Measurements from ENCODE around the gene PCDH19. TPM values are rescaled to one million over a fixed set of nuclear protein-coding genes. Genes with fewer than 3 reads are reported as not detected.
"Not testable (repeated sequence)": the region's sequence is repeated elsewhere in the genome, so short reads cannot be mapped to it uniquely, and the experiment has no call there.

Gene PCDH19, protein sequence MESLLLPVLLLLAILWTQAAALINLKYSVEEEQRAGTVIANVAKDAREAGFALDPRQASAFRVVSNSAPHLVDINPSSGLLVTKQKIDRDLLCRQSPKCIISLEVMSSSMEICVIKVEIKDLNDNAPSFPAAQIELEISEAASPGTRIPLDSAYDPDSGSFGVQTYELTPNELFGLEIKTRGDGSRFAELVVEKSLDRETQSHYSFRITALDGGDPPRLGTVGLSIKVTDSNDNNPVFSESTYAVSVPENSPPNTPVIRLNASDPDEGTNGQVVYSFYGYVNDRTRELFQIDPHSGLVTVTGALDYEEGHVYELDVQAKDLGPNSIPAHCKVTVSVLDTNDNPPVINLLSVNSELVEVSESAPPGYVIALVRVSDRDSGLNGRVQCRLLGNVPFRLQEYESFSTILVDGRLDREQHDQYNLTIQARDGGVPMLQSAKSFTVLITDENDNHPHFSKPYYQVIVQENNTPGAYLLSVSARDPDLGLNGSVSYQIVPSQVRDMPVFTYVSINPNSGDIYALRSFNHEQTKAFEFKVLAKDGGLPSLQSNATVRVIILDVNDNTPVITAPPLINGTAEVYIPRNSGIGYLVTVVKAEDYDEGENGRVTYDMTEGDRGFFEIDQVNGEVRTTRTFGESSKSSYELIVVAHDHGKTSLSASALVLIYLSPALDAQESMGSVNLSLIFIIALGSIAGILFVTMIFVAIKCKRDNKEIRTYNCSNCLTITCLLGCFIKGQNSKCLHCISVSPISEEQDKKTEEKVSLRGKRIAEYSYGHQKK (N-terminal part only)
- 1 to 10 TPM; 1.6 to 2.7 (median 1.8) TPM for polyA plus RNA-seq (ENCODE audit: insufficient read depth in 1 of 5, insufficient read length in 5 of 5, low replicate concordance in 1 of 5)
- long read RNA-seq, donor 1 = 0 reads
- long read RNA-seq, donor 2, full-length matches to known transcripts = 1 of 1 reads
- long read RNA-seq, donor 2, partial matches to known transcripts = 0 of 1 reads
- long read RNA-seq, donor 2, other reads (novel, unspliced or antisense) = 0 of 1 reads
- long read RNA-seq, donor 3 = 0 reads
- long read RNA-seq, donor 4 = 0 reads
- long read RNA-seq, donor 5 = 0 reads
- long read RNA-seq, donor 6 = 0 reads
- long read RNA-seq, donor 7 = 0 reads
- long read RNA-seq, donor 8 = 0 reads

DNA sequence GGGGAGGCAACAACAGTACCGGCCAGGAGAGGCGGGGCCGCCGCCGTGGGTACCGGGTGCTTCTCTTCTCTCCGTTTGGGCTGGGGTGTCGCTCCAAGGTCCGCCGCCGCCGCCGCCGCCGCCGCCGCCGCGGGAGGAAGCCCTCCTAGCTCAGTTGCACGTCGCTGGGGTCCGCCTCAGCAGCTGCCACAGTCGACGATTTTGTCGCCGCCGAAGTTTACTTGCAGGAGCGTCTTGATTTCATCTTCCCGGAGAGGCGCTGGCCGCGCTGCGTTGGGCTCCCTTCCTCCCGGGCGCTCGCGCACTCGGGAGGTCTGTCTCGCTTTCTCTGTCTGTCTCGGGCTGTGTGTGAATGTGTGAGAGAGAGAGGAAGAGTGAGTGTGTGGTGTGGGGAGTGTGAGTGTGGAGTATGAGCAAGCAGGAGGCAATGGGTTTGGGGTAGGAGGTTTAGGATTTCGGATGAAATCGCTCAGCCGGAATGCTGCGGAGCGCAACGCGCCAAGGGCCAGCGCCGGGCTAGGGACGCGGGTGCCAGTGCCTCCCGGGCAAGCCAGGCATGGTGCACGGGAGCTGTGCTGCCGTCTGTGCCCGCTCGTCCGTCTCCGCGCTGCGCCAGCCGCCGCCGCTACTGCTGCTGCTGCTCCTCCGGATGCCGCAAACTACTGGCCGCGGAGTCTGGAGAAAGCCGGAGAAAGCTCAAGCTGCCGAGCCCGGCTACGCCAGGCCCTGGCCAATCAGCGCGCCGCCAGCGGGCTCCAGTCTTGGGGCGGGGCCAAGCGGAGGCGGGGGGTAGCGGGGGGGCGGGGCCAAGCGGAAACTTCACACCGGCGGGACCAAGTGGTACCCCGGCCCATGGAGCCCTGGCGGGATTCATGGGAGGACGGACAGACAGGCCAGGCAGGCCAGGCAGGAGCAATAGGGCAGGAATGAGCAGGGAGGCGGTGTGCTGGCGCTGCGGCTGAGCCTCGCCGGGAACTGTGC lies at the start of gene PCDH19:
Gene PCDH19 (minus strand): TSS at position 664 of the 981 bp plus-strand sequence. CDS start 1,676 bp downstream, outside the sequence.
- DNase-seq = peak; percentile 47 to 49

DNA sequence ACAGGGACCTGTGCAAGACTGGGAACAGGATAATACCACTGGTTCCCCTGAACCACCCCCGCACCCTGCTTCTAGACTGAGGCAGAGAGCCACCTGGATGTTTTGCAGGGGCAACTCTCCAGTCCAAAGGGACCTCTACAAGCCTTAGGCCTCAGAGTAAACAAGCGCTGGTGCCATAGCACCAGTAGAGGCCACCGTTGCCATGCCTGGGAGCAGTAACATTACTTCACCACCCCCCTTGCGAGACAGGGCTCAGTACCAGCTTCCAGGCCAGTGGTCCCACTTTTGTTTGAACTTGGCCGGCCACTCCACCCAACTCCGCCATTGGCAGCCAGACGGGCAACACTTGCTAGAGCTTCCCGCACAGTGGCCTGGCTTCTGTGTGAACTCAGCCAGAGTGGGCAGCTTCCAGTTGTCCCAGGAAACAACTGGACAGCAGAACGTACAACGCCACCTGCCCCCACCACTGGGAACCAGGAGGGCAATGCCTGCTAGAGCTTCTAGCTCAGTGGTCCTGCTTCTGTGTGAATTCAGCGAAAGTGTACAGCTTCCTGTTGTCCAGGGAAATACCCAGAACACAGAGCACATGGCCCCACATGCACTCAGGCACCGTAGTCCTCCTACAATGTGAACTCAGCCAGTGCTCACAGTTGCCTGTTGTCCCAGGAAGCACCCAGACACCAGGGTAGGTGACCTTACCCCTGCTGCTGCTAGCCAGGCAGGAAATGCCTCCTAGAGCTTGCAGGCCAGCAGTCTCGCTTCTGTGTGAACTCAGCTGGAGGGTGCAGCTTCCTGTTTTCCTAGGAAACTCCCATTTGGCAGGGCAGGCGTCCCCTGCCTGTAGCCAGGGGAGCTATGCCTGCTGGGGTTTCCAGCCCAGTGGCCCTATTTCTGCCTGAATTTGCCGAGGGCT lies 39.9 kb upstream of the PCDH19 start:
- no peak for DNase-seq

DNA sequence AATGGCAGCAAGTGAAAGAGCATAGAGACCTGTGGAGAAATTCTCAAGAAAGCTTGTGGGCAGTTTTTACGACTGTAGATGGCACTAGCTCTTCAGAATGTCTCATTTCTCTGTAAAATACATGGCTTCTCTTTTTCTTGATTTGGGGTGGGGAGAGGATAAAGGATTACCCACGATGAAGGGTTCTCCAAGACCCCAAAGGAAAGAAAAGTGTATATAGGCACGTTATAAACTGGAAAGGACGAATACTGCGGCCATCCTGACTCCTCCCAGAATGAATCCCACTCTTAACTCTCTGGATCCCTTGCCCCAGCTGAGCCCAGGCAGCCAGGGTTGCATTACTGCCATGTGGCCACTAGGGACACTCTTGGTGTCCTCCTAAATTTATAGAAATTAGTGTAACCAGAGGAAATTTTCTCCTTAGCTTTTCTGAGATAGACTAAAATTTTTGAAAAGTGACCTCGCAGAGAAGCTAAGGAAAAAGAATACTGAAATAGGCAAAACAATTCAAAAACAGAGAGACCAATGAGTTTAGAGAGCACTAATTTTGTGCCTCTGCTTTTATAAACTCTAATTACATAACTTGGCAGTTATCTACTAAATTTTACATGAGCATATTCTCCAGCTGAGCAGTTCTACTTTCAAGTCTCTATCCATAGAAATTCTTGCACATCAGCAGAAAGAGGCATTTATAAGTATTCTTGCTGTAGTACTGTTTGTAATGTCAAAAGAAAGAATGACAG lies 37.8 kb upstream of the PCDH19 start:
- peak; percentile 21 for DNase-seq

DNA sequence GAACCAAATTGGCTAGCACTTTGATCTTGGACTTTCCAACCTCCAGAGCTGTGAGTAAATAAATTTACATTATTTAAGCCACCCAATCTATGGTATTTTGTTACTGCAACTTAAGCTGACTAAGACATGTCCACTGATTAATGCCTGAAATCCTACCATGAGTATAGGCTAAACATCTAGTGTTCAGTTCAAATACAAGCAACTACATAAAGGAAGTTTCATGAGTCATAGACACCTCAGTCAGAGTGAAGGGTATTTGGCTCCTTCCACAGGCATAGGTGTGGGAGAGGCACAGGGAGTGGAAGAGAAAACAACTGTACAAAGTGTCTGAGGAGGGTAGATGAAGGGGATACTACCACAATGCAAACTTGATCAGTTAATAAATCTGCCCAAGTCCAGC lies 35.5 kb upstream of the PCDH19 start:
- no peak for DNase-seq

DNA sequence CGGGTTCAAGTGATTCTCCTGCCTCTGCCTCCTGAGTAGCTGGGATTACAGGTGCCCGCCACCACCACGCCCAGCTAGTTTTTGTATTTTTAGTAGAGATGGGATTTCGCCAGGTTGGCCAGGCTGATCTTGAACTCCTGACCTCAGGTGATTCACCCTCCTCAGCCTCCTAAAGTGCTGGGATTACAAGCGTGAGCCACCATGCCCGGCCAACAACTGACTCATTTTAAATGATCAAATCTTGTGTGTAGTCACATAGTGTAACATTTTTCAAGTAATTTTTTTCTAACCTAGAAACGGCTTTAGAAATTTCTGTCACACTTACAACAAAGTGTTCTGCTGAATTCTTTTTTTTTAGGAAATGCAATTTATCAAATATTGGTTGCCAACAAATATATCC lies 31.2 kb upstream of the PCDH19 start:
- DNase-seq = not testable (repeated sequence)

DNA sequence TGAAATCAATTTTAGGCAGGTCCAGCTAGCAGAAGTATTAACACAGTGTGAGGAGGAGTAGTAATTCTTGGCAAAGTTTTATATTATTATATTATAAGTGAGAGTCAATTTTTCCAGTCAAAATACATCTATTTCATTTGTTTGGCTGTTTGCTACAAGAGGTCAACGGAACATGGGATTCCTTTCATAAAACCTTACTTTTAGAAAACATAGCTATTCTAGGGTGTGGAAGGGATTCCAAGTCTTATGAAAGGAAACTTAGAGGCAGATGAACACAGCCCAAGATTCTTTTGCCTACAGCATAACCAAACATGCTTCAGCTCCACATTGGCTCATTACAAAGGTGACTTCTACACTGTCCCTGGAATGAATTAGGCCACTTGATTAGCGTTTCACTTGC lies 29.9 kb upstream of the PCDH19 start:
- DNase-seq = no peak

DNA sequence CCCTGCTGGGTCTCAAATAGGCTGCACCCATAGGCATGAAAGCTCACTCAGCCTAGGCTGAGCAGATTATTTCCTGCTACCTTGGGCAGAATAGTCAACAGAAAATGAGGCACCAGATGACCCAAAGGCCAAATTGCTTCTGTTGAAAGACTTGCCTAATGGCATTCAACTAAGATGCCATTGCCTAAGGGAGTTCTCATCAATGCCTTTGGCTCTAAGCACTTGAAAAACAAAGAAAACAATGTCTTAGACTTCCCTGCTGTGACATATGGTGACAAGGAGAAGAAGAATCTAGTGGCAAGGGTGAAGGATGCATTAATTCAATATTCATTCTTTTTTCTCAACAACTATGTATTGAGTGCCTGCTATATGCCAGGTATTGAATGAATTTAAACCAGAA lies 25.7 kb upstream of the PCDH19 start:
- DNase-seq = no peak

DNA sequence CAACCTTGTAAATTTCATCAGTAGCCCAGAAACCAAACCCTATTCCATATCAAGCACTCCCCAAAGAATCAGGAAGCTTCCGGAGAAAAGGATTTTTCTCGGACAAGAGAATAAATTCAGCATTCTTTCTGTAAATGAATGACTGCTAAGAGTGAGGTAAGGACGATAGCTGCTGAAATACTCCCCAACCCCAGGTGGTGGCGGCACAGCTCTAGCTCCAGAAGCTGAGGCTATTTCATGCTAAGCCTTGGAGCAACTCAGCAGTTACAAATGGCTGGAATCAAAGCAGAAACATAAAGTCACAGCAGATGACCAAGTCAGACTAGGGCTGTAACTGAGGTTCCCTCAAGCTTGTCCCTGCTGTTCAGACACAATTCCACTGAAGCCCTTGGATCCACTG lies 13.9 kb upstream of the PCDH19 start:
- no peak for DNase-seq

DNA sequence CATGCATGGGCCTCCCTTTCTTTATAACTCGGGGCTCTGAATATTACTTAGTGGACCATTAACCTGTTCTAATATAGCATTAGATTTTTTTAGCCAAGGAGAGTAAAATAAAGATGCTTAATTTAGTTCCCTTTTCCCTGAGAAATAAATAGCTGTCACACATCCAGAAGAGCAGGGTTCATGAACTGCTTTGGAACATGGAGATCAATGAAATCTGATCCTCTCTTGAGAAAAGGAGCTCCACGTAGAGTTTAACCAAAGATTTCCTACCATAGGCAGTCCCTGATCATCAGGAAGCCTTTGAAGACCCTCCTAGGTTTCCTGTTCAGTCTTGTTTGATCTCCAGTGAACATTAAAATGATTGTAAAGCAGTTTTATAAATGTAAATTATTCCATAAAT lies 8.5 kb upstream of the PCDH19 start:
- DNase-seq = no peak

DNA sequence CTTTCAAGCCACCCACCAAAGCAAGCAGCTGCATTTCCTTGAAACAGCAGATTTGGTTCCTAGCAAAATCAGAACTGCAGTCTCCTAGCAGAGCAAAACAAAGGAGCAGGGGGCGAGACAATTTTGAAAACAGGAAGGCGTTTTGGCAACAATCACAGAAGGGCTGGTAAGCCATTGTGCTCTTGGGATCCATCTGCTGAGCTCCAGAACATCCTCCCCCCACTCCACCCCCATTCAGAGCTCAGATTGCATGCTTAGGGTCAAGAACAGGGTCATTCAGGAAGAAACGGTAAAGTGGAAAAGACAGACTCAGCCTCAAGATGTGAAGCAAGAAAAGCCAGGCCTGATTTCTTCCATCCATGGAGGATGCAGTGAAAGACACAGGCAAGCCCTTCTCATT lies 7.6 kb upstream of the PCDH19 start:
- no peak for DNase-seq

DNA sequence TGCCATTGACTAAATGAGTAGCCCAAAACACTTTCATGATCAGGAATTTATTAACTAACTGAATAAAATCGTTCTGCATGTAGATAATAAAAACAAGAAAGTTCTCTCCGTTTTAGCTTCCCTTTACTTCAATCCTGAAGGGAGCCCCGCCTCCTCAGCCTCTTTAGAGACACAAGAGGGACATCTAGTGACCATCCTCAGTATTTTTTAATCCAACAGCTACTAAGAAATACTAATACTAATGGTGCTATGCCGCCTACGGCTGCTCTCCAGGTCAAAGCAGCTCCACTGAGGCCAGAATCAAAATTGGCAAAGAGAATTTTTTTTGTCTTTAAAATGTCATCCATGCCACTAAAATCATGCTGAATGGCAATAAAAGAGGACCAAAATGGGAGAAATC lies 3.2 kb upstream of the PCDH19 start:
- DNase-seq = peak in 1 of 2 donors; percentile 47

DNA sequence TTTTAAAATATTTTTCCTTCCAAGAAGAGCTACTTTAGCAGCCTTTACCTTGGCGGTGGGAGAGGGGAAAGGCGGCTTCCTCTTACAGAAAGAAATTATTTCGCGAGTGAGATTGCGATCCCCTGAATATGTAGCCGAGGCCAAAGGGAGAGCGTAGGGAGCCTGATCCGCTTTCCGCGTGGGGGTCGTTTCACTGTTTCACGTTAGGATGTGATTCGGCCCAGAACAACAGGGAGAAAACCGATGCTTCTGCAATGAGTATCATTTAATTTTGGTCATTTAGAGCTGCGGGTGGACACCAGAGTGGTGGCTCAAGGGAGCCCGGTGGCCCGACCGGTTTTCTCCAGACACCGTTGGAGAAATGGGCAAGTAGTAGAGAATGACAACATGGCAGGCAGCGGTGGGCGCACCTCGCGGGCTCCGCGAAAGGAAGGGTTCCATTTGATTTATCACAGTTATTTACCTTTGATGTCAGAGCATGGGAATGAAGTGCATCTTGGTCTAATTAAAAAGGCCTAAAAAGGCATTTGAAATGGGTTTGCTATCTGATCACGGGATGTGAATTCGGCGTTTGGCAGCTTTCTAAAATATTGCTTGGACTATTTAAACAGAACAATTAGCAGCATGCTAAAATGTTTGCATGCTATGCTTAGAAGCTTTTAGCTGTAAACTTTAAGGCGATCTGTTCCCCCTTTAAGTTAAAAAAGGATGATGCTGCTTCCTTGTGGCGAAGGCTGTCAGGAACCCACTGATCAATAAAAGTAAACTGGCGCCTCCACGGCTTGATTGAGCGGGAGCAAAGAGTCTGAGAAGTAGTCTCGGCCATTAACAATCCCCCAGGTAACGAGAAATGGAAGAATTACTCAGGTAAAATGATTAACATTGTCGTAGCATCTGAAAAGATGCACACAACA lies 2.0 kb upstream of the PCDH19 start:
- no peak for DNase-seq

DNA sequence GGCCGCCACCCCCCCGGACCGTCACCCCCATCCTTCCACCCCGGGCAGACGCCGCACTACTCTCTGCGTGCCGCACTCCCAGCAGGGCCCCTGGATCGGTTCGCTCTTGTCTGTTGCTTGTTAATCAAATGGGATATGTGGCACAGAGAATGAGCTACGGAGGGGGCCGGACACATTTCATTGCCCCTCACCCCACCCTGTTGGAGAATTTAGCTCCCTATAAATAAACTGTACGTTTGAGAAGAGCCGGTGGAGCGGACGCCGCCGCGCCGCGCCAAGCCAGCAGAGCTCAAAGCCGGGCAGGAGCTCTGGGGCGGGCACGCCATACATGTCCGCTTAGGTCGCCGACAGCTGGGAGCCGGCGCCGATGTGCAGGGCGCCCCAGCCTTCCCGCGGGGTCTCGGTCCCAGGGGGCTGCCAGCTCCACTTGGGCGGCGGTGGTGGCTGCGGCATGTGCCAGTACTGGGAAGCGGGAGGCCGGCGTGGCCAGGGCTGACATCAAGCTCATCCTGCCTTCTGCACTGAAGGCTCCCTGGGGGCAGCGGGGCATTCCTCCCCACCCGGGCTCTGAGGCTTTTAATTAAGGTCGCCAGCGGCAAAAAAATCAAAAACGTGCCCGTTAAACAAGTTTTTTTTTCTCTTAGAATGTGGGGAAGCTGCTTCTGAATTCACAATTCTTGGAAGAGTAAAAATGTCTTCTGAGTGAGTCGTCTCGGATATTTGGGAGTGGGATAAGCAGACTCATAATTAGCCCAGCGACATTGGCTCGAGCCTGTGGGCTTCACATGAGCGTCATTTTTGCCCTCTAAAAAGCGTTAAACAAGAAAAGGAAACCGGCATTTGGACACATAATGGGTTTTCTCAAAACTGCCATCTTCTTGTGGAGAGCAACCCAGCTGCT lies 1.1 kb upstream of the PCDH19 start:
- no peak for DNase-seq

DNA sequence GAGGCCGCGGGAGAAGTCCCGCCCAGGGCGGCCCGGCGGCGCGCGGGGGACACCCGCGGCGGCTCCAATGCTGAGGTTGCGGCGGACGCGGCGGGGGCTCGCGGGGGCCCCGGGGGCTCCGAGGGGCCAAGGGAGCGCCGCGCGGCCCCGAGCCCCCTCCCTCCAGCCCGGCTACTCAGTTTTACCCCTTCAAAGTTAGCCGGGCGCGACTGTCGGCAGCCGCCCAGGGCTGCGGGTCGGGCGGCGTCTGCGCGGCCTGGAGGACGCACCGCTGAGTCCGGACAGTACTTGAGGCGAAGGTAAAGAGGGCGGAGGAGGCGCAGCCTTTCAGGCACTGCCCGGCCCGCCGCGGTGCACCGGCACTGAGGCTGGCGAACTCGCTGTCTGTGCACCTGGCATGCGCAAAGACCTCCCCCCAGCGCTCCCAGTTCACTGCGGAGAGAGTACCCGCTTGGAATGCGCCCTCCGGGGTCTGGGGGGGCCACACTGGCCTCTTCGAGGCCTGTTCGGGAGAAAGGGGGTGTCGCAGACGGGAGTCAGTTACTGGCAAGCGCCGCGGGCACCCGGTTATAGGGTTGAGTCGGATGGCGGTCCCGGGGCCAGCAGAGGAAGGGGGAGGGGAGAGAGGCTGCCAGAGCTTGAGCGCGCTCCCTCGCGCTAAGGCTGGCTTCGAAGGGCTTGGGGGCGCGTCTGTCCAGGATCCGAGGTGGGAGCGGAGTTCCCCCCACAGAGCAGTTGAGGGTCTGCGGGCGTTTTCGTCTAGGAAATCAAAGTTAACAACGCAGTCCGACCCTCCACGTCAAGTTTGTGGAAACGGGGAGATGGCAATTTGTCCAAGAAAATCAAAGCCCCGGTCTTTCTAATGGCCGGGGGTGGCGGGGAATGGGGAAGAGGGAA lies 1.1 kb downstream of the PCDH19 start:
- no peak for DNase-seq

DNA sequence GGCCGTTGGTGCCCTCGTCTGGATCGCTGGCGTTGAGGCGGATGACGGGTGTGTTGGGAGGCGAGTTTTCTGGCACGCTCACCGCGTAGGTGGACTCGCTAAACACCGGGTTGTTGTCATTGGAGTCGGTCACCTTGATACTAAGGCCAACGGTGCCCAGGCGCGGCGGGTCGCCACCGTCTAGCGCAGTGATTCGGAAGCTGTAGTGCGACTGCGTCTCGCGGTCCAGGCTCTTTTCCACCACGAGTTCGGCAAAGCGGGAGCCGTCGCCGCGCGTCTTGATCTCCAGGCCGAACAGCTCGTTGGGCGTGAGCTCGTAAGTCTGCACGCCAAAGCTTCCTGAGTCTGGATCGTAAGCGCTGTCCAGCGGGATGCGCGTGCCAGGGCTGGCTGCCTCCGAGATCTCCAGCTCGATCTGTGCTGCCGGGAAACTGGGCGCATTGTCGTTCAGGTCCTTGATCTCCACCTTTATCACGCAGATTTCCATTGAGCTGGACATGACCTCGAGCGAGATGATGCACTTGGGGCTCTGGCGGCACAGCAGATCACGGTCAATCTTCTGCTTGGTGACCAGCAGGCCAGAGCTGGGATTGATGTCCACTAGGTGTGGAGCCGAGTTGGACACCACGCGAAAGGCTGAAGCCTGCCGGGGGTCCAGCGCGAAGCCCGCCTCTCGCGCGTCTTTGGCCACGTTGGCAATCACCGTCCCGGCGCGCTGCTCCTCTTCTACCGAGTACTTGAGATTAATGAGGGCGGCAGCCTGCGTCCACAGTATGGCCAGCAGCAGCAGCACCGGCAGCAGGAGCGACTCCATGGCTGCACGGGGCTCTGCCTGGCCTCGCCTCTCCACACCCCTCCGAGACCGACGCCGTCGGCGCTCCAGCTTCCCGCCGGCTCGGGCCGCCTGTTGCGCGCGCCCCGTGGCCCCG lies 2.0 kb downstream of the PCDH19 start:
- no peak for DNase-seq
